HepG2 (cell line): ENCODE measurements around the gene DTWD2. TPM values are rescaled to one million over a fixed set of nuclear protein-coding genes. Genes with fewer than 3 reads are reported as not detected.

Experiments used
- ATF5 ChIP-seq: sonication (generic); formaldehyde crosslinking; IDR thresholded peaks from 2 replicates; pipeline ENCODE4 v1.4.0; 2020; ENCODE audit warnings: mild to moderate bottlenecking, low read depth, missing genetic modification reagents
- HMGXB3 ChIP-seq: sonication (generic); formaldehyde crosslinking; IDR thresholded peaks from 2 replicates; pipeline ENCODE4 v1.4.0; 2020; ENCODE audit warnings: missing genetic modification reagents, borderline replicate concordance
- MED1 ChIP-seq: sonication (generic); formaldehyde crosslinking; IDR thresholded peaks from 2 replicates; pipeline ENCODE4 v1.4.0; 2020; ENCODE audit warnings: missing genetic modification reagents
- NFE2L2 ChIP-seq: fragments of 150-350 bp; IDR thresholded peaks from 2 replicates; pipeline ENCODE4 v1.6.1; 2014; ENCODE audit warnings: low read length
- PLSCR1 ChIP-seq: sonication (generic); formaldehyde crosslinking; IDR thresholded peaks from 2 replicates; pipeline ENCODE4 v1.5.0; 2020; ENCODE audit warnings: missing genetic modification reagents, mild to moderate bottlenecking, borderline replicate concordance
- POLR2G ChIP-seq: fragments of 200-400 bp; formaldehyde crosslinking; IDR thresholded peaks from 2 replicates; pipeline ENCODE4 v1.6.1; 2018; ENCODE audit warnings: mild to moderate bottlenecking, low read depth, low read length, moderate library complexity
- RARA ChIP-seq: IDR thresholded peaks from 2 replicates; pipeline ENCODE4 v1.6.1; 2016; ENCODE audit warnings: missing genetic modification reagents, missing compliant biosample characterization
- RERE ChIP-seq: IDR thresholded peaks from 2 replicates; pipeline ENCODE4 v1.6.1; 2016; ENCODE audit warnings: low read depth, missing genetic modification reagents, missing compliant biosample characterization
- SNRNP70 ChIP-seq: fragments of 200-400 bp; formaldehyde crosslinking; IDR thresholded peaks from 2 replicates; pipeline ENCODE4 v1.6.1; 2017; ENCODE audit warnings: mild to moderate bottlenecking, low read depth, low read length, moderate library complexity
- TSC22D2 ChIP-seq: sonication (generic); formaldehyde crosslinking; IDR thresholded peaks from 2 replicates; pipeline ENCODE4 v1.5.1; 2020; ENCODE audit warnings: missing genetic modification reagents, mild to moderate bottlenecking, borderline replicate concordance
- ZNF101 ChIP-seq: sonication (generic); formaldehyde crosslinking; IDR thresholded peaks from 2 replicates; pipeline ENCODE4 v1.4.0; 2020; ENCODE audit warnings: mild to moderate bottlenecking, low read depth, missing genetic modification reagents, borderline replicate concordance
- ZUFSP ChIP-seq: sonication (generic); formaldehyde crosslinking; IDR thresholded peaks from 2 replicates; pipeline ENCODE4 v1.9.0; 2021; ENCODE audit warnings: missing genetic modification reagents, mild to moderate bottlenecking, borderline replicate concordance
- ZXDC ChIP-seq: sonication (generic); formaldehyde crosslinking; IDR thresholded peaks from 2 replicates; pipeline ENCODE4 v1.5.0; 2020; ENCODE audit warnings: mild to moderate bottlenecking, missing genetic modification reagents
- polyA plus RNA-seq, 8 experiments: library from polyadenylated mRNA; depleted of rRNA in 3 of 8; stranded (reverse) in 7 of 8; unstranded in 1 of 8; fragments of >200 nt; fragmentation: Illumina TruSeq in 4 of 8; extraction: Trizol in 4 of 8; gene quantifications; 2 replicates each; pipeline versions ENCODE4 v1.2.1 to v1.2.3, GENCODE V29; 2011 to 2016; ENCODE audit warnings: low read depth in 4 of 8, missing spikeins in 1 of 8, mixed read lengths in 1 of 8; ENCODE audit not compliant: insufficient read depth in 1 of 8
- total RNA-seq, 5 experiments: library from RNA; depleted of rRNA; stranded (reverse); fragments of >200 nt; fragmentation: Illumina TruSeq; extraction: Trizol; gene quantifications; 2 replicates each; pipeline ENCODE4 v1.2.3, GENCODE V29; 2016; ENCODE audit warnings: low read depth in 1 of 5

Gene DTWD2
- total and polyA plus RNA-seq, 2 of the 13 experiments (the other 11 are each of a cell fraction or from before 2014, with no cell fraction given), result 1.6 to 6.0 TPM

- no peak for TF ChIP-seq RERE (CRISPR knock-in tag)
- no peak for TF ChIP-seq NFE2L2
- TF ChIP-seq ZUFSP (CRISPR knock-in tag), result no peak
- no peak for TF ChIP-seq PLSCR1 (CRISPR knock-in tag)
- no peak for TF ChIP-seq HMGXB3 (CRISPR knock-in tag)
- TF ChIP-seq POLR2G, result no peak
- no peak for TF ChIP-seq ZXDC (CRISPR knock-in tag)
- TF ChIP-seq TSC22D2 (CRISPR knock-in tag), result no peak
- TF ChIP-seq ZNF101 (CRISPR knock-in tag), result no peak
- no peak for TF ChIP-seq ATF5 (CRISPR knock-in tag)
- no peak for TF ChIP-seq SNRNP70
- no peak for TF ChIP-seq MED1 (CRISPR knock-in tag)
- no peak for TF ChIP-seq RARA
These were observed 19.9 kb downstream of the DTWD2 start (continued) for GRCh38 chr5:118968406-118968911.
